G401.6 (cell line): ENCODE data around the gene EXOC3.

Experiments used
- FAIRE-seq: peaks from 2 replicates; lab custom pipeline; 2012; peaks lifted over from hg19 to GRCh38; lab: Jason Lieb, UNC

Gene EXOC3

GRCh38 chr5:488744-489688, 46.0 kb downstream of the EXOC3 start:
- no peak for FAIRE-seq

GRCh38 chr5:489689-490080, 46.7 kb downstream of the EXOC3 start:
- no peak for FAIRE-seq

- FAIRE-seq, result no peak
Observed at GRCh38 chr5:490116-491106, 47.4 kb downstream of the EXOC3 start.

- FAIRE-seq, result no peak
Observed at GRCh38 chr5:491119-491855, 48.3 kb downstream of the EXOC3 start.

DNA sequence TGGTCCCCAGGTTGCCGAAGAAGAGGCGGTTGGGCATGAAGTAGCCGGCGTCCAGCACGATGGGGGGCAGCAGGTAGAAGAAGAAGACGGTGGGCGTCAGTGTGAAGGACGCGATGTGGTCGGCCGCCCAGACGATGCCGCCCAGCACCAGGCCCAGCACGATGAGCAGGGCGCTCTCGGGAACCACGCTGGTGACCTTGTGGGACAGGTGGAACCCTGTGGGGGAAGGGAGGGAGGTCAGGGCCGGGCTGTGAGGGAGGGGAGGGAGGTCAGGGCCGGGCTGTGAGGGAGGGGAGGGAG, 48.8 kb downstream of the EXOC3 start:
- no peak for FAIRE-seq

DNA sequence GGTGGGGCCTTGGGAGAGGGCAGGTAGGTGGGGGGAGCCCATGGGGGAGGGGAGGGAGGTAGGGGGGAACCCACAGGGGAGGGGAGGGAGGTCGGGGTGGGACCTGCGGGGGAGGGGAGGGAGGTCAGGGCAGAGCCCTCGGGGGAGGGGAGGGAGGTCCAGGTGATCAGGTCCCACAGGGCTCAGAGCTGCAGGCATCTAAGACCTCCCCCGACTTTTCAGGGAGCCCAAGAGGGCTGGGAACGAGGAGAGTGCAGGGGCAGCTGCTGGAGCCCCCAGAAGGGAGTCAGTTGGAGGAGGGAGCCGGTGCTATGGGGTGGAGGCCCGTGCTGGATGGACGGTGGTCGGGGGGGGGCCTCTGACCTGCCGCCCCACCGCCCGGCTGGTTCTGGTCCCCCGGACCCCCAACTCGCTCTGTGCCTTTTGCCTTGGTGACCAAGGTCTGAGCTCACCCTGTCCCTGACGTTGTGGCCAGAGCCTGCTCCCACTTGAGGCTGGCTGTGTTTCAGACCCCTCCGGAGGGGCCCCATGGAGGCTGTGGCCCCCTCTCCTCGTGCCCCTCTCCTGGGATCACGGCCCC, 49.4 kb downstream of the EXOC3 start:
- no peak for FAIRE-seq

DNA sequence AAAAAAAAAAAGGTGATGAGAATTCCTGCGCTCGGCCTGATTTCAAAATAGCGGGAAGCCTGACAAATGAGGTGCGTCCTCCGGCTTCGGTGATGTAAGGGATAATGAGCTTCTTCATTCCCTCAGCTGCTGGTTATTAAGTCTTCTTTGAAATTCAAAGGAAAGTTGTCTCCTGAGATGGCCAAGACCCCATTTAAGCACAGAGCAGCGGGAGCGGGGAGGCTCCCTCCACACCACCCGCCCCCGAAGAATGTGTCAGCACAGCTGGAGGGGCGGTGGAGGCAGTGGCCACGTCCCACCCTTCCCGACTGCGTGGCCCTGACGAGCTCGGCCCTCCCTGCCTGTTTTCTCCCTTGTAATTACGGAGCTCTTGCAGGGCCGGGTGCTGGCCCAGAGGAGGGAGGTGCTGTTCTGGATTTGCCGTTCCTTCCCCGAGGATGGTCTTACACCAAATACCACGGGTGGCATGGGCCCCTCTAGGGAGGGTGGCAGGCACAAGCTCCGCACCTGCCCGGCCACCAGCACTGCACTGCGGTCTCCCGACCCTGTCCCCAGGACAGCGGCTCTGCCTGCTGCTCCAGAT, 50.2 kb downstream of the EXOC3 start:
- FAIRE-seq, result no peak

GRCh38 chr5:493758-494157, 50.8 kb downstream of the EXOC3 start:
- no peak for FAIRE-seq

DNA sequence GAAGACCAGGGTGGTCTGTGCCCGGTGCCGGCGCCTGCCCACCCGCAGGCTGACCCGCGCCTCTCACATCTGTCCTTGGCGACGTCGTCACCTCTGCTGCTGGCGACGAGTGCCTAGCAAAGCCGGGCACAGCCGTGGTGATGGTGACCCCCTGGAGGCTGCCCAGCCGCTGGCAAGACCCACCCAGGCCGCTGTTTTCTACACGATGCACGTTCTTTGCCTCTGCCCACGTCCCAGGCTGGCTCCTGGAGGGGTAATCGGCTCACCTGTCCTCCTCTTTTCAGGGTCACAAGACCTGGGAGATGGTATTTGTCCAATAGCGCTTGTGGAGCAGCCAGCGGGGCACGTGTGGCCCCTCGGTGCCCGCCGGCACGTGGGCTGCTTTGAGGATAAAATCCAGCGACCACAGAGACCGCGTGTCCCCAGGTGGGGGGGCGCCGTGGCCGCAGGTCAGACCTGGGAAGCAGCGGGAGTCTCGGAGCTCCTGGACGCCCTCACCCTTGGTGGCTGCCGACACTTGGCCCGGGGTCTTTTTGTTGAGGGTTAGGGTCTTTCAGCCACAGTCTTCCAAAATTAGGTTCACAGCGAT, 51.8 kb downstream of the EXOC3 start:
- FAIRE-seq, result no peak

GRCh38 chr5:496028-496427, 53.1 kb downstream of the EXOC3 start:
- no peak for FAIRE-seq

- no peak for FAIRE-seq
Observed at GRCh38 chr5:497090-497700, 54.2 kb downstream of the EXOC3 start.

DNA sequence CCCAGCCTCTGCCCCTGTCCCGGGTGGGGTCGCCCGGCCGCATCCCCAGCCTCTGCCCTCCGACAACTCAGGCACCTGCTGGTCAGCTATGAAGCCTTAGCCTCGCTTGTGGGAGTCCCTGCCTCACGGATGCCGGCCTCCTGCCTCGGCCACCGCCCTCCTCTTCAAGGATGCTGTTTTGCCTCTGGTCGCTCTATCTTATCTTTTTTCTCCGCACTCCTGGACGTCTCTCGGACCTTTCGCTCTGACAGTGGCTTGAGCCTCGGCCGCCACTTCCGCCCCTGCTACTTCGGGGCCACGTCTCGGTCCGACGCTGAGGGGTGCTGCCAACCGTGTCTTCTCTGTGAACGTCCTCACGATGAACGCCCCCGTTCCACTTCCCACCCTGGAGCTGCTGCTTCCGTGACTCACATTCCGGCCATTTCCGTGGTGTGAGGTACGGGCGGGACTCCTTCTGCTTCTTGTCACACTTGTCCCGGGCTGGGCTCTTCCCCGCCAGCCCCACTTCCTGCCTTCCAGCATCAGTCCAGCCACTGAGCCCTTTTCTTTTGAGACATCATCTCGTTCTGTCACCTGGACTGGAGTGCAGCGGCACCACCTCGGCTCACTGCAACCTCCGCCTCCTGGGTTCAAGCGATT, 55.0 kb downstream of the EXOC3 start:
- no peak for FAIRE-seq

GRCh38 chr5:499233-500209, 56.5 kb downstream of the EXOC3 start:
- no peak for FAIRE-seq

- no peak for FAIRE-seq
Observed at GRCh38 chr5:500491-500890, 57.5 kb downstream of the EXOC3 start.

GRCh38 chr5:501105-501830, 58.3 kb downstream of the EXOC3 start:
- no peak for FAIRE-seq

GRCh38 chr5:501831-502184, 58.8 kb downstream of the EXOC3 start:
- no peak for FAIRE-seq

DNA sequence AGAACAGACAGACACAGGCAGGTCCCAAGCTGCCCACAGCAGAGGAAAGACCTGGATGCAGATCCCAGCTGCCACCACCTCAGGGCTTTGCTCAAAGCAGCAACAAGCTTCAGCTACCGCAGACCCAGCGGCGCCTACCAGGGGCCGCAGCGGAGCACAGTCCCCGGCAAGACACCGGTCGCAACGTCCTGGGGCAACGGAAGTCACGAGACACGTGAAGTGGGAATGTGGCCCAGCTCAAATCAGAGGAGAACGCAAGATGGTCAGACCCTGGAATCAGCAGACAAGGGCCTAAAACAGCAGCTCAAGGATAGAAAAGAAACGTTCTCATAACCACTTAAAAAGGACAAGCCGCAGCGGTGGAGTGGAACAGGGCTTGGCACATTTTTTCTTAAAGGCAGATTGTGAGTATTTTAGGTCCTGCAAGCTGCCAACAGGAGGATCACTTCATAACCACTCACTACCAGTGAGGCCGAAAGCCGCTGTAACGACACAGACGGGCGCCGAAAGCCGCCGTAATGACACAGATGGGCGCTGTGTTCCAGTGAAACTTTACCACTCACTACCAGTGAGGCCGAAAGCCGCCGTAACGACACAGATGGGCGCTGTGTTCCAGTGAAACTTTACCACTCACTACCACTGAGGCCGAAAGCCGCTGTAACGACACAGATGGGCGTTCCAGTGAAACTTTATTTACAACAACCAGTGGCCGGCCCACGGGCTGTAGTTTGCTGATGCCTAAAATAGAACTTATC, 59.5 kb downstream of the EXOC3 start:
- FAIRE-seq, result no peak
